DMS 273 treated with DMSO at 0.1 percent for 48 hours (cell line): ENCODE results near the gene GPA33.

Source experiments
- DNase-seq: peaks from one replicate; lab custom pipeline; 2025; lab: John Stamatoyannopoulos, UW

GPA33 gene, protein sequence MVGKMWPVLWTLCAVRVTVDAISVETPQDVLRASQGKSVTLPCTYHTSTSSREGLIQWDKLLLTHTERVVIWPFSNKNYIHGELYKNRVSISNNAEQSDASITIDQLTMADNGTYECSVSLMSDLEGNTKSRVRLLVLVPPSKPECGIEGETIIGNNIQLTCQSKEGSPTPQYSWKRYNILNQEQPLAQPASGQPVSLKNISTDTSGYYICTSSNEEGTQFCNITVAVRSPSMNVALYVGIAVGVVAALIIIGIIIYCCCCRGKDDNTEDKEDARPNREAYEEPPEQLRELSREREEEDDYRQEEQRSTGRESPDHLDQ

DNA sequence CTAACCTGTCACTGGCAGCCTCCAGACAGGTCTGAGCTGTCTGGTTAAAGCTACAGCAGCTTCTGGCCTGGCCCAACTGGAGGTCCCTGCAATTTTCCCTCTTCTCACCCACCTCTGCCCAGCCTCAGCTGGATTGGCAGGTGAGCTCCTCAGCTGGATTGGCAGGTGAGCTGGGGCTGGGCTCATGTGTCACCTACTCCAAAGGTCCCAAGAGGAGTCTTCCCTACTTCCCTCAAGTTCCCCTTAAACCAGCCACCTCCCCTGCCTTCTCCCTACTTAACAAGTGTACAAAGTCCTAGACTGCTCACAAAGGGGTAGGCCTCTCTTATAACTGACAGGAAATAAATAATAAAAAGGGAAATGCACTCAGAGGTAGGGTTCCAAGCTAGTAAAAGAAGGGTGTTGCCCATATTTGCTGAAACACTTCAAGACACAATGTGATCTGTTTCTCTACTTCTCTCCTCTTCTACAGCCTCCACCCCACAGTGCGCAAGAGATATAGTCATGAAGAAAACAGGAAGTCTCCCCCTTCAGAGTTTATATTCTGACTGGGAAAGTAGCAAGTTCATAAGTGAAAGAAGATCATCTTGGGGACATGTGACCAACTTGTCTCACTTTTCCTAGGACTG lies at the start of gene GPA33:
Gene GPA33, minus strand, starts transcription at position 64 of the 629 bp plus-strand sequence. CDS start 90 bp downstream, outside the sequence.
- no peak for DNase-seq

DNA sequence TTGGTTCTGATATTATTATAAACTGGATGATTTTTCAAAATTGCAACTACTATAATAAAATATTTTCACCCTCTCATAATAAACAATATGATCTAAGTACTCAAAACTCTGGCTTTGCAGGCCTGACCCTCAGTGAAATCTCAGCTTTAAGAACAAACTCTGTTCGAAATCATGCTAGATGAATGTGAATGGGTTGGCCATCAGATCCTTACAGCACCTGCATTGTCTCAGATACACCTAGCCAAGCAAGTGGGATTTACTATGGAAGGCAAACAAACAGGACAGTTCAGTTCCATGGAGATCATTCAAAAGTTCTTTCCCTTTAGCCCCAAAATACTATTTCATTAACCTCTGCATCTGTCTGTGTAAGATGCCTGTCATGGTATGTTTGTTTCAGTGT lies 48.5 kb upstream of the GPA33 start:
- no peak for DNase-seq

DNA sequence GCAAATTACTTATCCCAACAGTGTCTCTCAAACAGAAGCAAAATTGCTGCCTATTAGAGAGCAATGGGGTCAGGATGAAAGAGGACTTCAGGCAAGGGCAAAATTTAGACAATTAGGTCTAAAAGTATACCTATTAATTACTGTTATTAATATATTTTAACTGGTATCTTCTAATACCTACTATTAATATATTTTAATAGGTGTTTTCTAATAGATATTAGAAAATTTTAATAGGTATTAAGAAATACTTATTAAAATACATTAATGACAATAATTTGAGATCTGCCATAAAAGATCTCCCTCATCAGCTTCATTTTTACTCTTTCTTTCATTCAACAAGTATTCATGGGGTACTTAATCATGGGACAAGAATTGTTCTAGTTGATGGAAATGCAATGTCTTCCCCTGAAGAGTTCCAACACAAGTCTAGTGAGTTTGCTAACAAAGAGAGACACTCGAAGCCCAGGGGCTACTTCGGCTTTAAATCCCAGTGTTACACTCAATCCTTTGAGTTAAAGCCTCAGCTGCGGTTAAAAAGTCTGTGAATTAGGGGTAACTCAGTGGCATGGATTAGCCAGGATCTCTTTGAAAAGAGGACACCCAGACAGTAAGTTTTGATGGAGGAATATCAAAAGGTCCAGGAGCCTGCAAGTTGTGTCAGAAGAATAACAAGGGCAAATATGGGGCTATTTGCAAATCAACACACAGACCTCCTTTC lies 47.8 kb upstream of the GPA33 start:
- DNase-seq = no peak

DNA sequence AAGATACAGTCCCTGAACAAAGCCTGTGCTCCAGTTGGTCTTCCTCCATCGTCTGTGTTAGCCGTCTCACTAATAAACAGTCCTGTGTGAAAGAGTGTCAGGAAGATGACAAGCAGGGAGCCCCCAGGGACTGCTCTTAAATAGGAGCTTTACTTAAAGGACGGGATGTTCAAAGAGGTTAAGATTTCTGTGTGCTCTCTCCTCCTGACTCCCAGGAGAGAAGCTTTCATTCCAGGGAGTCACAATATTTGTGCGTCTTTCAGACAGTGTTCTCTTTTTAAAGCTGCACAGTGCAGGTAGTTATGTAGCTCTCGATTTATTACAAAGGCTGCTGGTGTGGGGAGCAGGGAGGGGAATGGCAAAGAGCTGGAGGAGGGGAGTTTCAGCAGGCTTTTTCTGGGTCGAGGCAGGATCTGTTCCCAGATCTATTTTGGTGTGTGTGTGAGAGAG lies 47.2 kb upstream of the GPA33 start:
- no peak for DNase-seq

DNA sequence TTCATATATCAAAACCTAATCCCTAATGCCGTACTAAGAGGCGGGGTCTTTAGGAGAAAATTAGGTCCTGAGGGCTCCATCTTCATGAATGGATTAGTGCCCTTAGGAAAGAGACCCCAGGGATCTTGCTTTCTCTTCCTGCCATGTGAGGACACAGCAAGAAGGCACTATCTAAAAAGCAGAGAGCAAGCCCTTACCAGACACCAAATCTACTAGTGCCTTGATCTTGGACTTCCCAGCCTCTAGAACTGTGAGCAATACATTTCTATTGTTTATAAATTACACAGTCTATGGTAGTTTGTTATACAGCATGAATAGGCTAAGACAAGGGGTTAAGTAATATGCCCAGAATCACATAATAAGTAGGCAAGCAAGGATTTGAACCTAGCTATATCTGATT lies 46.6 kb upstream of the GPA33 start:
- DNase-seq = no peak

DNA sequence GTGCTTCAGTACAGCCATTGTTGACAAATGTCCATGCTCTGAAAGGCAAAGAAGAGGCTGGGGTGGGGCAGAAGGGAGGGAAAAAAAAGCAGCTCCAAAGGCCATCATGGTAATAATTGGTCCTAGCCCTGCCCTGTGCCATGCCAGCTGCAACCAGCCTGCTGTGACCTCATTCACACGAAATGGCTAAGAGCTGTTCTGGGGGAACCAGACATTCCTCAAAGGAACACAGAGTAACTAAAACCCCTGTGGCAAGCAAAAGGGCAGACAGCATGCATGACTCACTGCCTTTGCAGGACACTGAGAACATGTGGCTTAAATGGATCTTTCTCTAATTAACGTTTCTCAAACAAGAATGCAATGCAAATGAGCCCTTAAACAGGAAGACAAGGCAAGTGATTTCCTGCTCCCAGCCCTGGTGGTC lies 46.0 kb upstream of the GPA33 start:
- no peak for DNase-seq

DNA sequence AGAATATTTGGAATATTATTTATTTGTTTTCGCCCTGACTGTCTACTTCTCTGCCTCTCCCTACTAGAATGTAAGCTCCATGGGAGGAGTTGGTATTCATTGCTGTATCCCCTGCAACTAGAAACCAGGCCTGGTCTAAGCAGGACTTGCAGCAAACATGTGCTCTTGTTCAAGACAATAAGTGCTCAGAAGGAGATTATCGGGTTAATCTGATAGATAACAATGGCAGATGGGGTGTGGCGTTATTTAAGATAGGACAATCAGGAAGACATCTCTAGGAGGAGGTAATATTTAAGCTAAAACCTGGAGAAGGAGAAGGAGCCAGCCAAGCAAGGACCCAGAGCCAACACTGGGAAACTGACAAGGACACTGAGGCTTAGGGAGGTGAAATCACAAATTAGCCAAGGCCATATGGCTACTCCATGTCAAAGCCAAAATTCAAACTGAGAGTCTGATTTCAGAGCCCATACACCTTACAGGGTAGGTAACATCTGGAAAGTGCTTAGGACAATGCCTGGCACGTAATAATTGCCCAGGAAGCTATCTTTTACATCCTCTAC lies 45.2 kb upstream of the GPA33 start:
- peak; percentile 79 for DNase-seq

DNA sequence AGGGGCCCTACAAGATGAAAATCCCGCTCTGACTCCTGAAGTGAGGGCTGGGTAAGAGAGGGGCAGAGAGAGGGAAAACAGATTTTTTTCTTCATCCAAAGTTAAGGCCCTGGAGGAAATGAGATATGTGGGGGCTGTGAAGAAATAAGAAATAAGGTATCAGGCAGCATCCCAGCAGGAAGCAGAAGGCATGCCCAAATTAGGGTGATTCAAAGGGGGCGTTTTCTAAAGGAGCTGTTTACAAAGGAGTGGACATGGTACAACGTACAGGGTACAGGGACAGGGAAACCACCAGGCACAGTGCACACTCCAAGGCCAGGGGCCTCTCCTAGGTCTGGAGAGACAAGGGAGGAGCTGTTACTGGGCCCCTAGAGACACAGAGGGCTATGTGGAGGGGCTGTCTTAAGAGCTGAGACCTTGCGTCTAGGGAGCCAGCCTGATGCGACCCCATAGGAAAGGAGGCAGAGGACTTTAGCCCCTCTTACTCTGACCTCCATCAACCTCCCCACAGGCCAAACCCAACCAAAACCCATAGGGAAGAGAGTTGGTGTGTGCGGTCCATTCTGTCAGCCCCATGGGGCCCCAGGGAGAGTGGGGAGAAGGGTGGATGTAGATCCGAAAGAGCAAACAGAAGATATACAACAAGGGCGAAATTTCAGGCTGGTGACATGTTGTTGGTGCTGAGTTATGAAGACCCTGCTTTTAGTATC lies 42.3 kb upstream of the GPA33 start:
- DNase-seq = no peak

DNA sequence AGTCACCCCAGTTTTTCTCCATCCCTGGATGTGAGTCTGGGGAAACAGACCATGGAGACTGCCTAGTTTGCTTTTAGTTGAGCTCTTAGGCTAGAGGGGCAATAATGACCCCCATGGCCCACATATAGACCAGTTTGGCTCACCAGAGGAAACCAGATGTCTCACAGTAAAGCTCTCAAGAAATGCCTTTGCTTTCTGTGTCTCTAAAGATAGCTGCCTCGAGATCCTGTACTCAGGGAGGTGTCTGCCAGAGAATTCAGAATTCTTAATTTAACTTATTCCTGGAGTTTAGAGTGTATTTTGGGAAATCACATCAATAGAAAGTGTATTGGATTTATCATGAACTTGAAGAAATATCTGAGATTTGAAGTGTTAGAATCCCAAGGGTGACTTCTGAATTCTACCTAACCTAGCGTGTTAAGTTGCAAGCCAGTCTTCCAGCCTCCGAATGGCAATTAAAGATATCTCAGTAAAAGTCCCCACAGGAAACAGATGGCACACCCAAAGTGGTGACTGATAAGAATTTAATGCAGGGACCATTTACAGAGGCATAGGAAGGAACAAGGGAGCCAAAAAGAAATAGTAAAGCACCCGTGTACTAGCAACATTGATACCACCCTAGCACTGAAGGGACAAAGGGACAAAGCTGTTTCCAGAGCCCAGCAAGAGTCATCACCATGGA lies 40.8 kb upstream of the GPA33 start:
- DNase-seq = peak; percentile 58

DNA sequence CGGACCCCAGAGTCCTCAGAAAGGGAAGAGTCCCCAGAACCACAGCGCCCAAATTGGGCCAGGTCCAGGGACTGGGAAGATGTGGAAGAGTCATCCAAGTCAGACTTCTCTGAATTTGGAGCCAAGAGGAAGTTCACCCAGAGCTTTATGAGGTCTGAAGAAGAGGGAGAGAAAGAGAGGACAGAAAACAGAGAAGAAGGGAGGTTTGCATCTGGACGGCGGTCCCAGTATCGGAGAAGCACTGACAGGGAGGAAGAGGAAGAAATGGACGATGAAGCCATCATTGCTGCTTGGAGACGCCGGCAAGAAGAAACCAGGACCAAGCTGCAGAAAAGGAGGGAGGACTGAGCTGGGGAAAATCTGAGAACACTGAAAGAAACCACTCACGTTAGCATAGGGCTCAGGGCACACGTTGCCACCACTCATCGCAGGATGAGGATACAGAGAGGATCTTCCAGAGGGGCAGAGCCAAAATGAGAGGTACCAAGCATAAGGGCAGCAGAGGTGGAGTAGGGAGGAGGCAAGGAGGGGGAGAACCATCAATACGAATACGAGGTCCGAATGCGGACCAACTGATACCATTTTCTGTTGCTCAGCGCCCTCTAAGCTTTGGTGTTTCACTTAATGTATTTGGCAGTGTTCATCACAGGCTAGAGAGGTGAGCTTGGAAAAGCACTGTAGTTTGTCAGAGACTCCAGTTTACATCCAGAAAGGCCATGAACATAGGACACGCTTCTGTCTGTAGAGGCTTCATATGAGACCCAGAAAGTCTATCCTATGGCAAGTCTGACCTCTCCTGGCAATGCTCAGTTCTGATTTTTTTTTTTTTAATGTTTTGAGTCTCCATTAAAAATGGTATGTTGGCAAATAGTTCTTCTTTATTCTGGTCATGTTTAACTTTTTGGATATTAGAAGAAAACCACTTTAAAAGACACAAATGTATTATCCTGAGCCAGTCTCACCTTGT lies 38.4 kb upstream of the GPA33 start:
- no peak for DNase-seq

DNA sequence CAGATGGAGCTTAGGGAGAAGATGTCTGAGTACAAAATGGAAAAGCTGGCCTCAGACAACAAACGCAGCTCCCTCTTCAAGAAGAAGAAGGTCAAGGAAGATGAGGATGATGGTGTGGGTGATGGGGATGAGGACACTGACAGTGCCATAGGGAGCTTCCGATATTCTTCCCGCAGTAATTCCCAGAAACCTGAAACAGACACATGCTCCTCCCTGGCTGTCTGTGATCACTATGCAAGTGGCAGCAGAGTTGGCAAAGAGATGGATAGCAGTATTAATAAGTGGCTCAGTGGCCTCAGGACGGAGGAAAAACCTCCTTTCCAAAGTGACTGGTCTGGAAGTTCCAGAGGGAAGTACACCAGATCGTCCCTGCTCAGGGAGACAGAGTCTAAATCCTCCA lies 37.5 kb upstream of the GPA33 start:
- DNase-seq = no peak

DNA sequence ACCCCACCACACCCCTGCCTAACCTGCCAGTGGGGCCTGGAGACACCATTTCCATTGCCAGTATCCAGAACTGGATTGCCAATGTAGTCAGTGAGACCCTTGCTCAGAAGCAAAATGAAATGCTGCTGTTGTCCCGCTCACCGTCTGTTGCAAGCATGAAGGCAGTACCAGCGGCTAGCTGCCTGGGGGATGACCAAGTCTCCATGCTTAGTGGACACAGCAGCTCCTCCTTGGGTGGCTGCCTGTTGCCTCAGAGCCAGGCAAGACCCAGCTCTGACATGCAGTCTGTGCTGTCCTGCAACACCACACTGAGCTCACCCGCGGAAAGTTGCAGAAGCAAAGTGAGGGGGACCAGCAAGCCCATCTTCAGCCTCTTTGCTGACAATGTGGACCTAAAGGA lies 37.1 kb upstream of the GPA33 start:
- no peak for DNase-seq

DNA sequence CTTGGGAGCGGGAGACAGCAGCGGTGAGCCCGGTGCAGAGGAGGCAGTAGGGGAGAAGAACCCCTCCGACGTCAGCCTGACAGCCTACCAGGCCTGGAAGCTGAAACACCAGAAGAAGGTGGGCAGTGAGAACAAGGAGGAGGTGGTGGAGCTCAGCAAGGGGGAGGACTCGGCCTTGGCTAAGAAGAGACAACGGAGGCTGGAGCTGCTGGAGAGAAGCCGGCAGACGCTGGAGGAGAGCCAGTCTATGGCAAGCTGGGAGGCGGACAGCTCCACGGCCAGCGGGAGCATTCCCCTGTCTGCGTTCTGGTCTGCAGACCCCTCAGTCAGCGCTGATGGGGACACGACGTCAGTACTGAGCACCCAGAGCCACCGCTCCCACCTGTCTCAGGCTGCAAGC lies 36.6 kb upstream of the GPA33 start:
- DNase-seq = no peak

DNA sequence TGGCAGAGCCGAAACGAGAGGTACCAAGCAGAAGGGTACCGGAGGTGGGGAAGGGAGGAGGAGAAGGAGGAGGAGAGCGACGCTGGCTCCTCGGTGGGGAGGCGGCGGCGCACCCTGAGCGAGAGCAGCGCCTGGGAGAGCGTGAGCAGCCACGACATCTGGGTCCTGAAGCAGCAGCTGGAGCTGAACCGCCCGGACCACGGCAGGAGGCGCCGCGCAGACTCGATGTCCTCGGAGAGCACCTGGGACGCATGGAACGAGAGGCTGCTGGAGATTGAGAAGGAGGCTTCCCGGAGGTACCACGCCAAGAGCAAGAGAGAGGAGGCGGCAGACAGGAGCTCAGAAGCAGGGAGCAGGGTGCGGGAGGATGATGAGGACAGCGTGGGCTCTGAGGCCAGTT lies 36.1 kb upstream of the GPA33 start:
- DNase-seq = no peak

DNA sequence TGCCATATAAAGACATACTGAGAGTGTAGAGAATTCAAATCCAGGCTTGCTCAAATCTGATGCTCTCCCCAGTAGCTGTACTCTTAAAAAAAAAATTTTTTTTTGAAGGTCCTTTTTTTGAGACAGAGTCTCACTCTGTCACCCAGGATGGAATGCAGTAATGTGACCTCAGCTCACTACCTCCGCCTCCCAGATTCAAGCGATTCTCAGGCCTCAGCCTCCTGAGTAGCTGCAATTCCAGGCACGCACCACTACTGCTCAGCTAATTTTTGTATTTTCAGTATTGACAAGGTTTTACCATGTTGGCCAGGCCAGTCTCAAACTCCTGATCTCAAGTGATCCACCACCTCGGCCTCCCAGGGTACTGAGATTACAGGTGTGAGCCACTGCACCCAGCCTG lies 32.4 kb upstream of the GPA33 start:
- DNase-seq = no peak

DNA sequence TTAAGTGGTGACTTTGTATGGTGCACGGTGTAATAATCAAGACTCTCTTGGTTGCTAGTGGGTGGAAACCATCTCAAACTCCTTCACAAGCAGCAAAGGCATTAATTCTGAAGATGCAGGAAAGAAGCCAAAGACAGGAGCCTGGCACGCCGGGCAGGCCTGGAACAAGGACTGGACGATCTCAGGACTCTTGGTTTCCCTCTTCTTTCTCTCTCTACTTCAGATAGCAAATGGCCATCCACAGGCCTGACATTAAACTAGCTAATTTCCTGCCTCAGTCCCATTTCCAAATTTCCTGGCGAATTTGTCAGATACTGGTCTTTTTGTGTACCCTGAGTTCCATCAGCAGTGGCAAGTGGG lies 31.9 kb upstream of the GPA33 start:
- DNase-seq = no peak

DNA sequence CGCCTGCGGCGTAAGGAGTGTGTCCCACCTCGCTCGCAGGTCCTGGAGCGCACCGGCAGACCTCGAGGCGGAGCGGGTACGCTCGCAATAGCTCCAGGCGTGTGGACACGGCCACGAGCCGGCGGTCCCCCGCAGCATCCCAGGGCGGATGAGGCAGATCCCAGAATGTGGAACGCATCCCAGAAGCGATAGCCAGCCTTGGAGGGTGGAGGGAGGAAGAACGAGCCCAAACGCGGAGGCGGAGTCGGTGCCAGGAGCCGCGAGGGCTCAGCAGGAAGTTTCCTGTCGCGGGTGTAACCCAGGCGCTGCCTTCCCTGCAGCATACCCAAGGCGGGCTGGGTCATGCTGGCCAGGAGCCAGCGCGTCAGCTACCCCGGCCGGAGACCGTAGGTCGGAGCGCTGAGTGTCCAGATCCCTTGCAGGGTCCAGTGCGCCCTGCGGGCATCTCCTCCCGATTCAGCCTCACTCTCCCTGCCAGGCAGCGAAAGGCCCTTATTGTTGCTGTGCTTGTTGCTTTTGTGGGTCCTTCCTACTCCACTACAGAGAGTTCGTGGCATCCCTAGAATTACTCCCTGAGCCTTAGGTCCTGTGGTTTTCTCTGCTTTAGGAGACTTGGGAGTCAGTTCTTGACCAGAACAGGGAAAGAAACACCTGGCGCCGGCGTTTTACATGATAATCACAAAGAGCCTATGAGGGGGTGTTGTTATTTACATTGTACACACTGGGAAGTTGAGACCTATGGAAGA lies 31.4 kb upstream of the GPA33 start:
- DNase-seq = no peak

DNA sequence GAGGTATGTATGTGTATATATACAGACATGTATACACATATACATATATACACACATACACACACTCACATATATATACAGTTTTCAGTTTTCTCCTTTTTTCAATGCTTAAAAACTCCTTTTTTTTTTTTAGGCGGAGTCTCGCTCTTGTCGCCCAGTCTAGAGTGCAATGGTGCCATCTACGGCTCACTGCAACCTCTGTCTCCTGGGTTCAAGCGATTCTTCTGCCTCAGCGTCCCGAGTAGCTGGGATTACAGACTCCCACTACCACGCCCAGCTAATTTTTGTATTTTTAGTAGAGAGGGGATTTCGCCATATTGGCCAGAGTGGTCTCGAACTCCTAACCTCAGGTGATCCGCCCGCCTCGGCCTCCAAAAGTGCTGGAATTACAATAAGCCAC lies 30.7 kb upstream of the GPA33 start:
- no peak for DNase-seq

DNA sequence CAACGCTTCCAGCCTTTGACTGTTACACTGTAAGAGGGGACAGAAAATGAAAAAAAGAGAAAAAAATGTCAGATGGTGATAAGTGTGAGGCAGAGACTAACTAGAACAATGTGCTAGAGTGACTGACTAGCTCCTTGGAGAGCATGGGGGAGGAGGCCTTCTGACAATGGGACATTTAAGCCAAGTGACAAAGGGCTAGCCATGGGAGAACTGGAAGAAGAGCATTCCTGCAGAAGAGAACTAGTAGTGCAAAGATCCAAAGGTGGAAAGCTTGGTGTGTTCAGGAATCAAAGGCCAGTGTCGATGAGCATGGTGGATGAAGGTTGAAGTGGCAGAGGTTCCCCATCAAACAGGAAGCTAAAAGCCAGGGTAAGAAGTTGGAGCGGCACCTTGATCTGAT lies 29.5 kb upstream of the GPA33 start:
- DNase-seq = no peak

DNA sequence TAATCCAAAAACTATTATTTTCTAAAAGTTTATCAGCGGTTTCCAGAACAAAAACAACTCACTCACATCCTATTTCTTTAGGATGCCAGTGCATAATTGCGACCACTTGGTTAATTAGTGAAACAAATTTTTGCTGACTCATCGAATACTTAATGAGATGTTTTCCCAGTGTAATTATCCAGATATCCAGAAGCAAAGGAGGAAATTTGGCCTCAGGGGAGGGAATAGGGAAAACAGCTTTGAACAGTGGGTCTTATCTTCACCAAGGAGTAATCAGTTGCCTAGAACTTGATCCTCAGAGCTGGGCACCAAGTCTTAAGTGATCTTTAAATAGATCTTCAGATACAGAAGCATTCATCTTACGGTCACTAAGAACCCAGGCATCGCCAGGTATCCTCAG lies 28.0 kb upstream of the GPA33 start:
- no peak for DNase-seq
